Neural crest cell (in vitro differentiated cells): ENCODE data around the gene SLC35B2. TPM values are rescaled to one million over a fixed set of nuclear protein-coding genes. Genes with fewer than 3 reads are reported as not detected.

Experiments
- DNase-seq: peaks from one replicate; pipeline ENCODE4 v3.0.0; 2021; ENCODE audit warnings: low read depth, mixed read lengths, low spot score
- H3K27ac Mint-ChIP-seq: one replicate; pipeline ENCODE4 v1.8.0; 2021; ENCODE audit warnings: mild to moderate bottlenecking, mixed read lengths; ENCODE audit not compliant: unreplicated experiment
- H3K27me3 Mint-ChIP-seq: 2 replicates; pipeline ENCODE4 v1.8.0; 2021; ENCODE audit warnings: low read depth, mild to moderate bottlenecking, mixed read lengths
- H3K36me3 Mint-ChIP-seq: 2 replicates; pipeline ENCODE4 v1.8.0; 2021; ENCODE audit warnings: low read depth, mild to moderate bottlenecking, mixed read lengths
- H3K4me1 Mint-ChIP-seq: 2 replicates; pipeline ENCODE4 v1.8.0; 2021; ENCODE audit warnings: mixed read lengths
- H3K4me3 Mint-ChIP-seq: one replicate; pipeline ENCODE4 v1.8.0; 2021; ENCODE audit warnings: mild to moderate bottlenecking, mixed read lengths
- H3K9me3 Mint-ChIP-seq: 2 replicates; pipeline ENCODE4 v1.8.0; 2021; ENCODE audit warnings: mixed read lengths
- total RNA-seq: library from RNA; stranded (reverse); gene quantifications from 2 replicates; pipeline ENCODE4 v1.2.1, GENCODE V29; 2021
- TF ChIP-seq, protein P1 (sequence below): fragments of 200-600 bp; sonication (generic); conservative IDR thresholded peaks from 2 replicates; pipeline ENCODE4 v1.5.0; 2021; ENCODE audit warnings: antibody characterized with exemption, mild to moderate bottlenecking

The SLC35B2 gene
- total RNA-seq, 1 donor from 2014 or later: 77.7 TPM

- peaks cover 73% of the 10 kb centered on the region for H3K27me3 Mint-ChIP-seq
- TF ChIP-seq, protein P1, sequence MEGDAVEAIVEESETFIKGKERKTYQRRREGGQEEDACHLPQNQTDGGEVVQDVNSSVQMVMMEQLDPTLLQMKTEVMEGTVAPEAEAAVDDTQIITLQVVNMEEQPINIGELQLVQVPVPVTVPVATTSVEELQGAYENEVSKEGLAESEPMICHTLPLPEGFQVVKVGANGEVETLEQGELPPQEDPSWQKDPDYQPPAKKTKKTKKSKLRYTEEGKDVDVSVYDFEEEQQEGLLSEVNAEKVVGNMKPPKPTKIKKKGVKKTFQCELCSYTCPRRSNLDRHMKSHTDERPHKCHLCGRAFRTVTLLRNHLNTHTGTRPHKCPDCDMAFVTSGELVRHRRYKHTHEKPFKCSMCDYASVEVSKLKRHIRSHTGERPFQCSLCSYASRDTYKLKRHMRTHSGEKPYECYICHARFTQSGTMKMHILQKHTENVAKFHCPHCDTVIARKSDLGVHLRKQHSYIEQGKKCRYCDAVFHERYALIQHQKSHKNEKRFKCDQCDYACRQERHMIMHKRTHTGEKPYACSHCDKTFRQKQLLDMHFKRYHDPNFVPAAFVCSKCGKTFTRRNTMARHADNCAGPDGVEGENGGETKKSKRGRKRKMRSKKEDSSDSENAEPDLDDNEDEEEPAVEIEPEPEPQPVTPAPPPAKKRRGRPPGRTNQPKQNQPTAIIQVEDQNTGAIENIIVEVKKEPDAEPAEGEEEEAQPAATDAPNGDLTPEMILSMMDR: no peak
- DNase-seq: no peak
- no peaks in the 10 kb centered on the region for H3K4me1 Mint-ChIP-seq
- no peaks in the 10 kb centered on the region for H3K36me3 Mint-ChIP-seq
- H3K9me3 Mint-ChIP-seq: no peaks in the 10 kb centered on the region
- H3K27ac Mint-ChIP-seq: no peak overlapping the region
- no peak overlapping the region for H3K4me3 Mint-ChIP-seq
These were observed 27.5 kb upstream of the SLC35B2 start for GRCh38 chr6:44284867-44285266.

DNA sequence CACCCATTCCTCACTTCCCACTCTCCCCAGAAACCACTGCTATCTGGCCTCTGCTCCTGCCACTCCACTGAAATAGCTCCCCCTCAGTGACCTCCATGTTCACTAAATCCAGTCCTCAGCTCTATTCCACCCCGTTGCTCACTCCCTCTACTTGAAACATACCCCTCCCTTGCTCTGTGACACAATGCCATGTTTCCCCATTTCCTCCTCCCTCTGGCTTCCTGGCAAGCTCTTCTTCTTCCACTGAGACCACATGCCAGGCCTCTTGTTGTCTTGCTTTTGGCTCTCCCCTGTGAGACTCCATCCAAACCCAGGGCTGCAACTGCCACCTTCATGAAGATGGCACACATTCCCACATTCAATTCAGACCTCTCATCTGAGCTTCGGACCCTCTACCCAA lies 26.8 kb upstream of the SLC35B2 start:
- H3K27ac Mint-ChIP-seq: no peak overlapping the region
- H3K4me1 Mint-ChIP-seq: no peaks in the 10 kb centered on the region
- H3K27me3 Mint-ChIP-seq: peaks cover 71% of the 10 kb centered on the region
- no peak for DNase-seq
- TF ChIP-seq, protein P1: no peak
- no peak overlapping the region for H3K4me3 Mint-ChIP-seq
- H3K36me3 Mint-ChIP-seq: no peaks in the 10 kb centered on the region
- H3K9me3 Mint-ChIP-seq: no peaks in the 10 kb centered on the region

GRCh38 chr6:44278774-44279697 lies 21.7 kb upstream of the SLC35B2 start:
- DNase-seq: no peak
- H3K4me1 Mint-ChIP-seq: peaks cover 6% of the 10 kb centered on the region
- TF ChIP-seq, protein P1: no peak
- no peak overlapping the region for H3K4me3 Mint-ChIP-seq
- peak overlapping the region; percentile 62 for H3K27ac Mint-ChIP-seq
- H3K9me3 Mint-ChIP-seq: no peaks in the 10 kb centered on the region
- peaks cover 31% of the 10 kb centered on the region for H3K27me3 Mint-ChIP-seq
- peaks cover 4% of the 10 kb centered on the region for H3K36me3 Mint-ChIP-seq

GRCh38 chr6:44278315-44278714 lies 21.0 kb upstream of the SLC35B2 start:
- Mint-ChIP-seq H3K36me3 (peaks cover 4% of the 10 kb centered on the region), H3K4me3 (no peak overlapping the region), H3K4me1 (peaks cover 6% of the 10 kb centered on the region), H3K9me3 (no peaks in the 10 kb centered on the region), H3K27ac (no peak overlapping the region), H3K27me3 (peaks cover 23% of the 10 kb centered on the region)
- TF ChIP-seq, protein P1: no peak
- DNase-seq: no peak

DNA sequence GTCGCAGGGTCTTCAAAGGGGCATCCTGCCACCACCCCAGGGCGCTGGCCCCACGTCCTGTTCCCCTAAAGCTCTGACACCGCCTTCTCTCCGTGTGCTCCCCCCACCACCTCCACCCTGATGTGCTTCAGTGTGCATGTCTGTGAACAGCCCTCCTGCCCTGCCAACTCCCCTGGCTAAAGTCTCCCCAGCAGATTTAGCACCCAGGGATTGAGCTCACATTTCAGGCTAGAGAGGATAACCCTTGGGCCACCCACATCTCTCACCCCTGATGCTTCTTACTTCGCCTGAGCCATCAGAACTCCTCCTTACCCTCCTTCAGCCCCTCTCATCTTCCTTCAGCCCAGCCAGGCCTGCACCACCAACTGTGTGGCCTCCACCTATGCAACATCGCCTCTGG lies 20.4 kb upstream of the SLC35B2 start:
- Mint-ChIP-seq H3K27ac (no peak overlapping the region), H3K4me1 (peaks cover 7% of the 10 kb centered on the region), H3K4me3 (no peak overlapping the region), H3K9me3 (no peaks in the 10 kb centered on the region), H3K27me3 (peaks cover 23% of the 10 kb centered on the region), H3K36me3 (peaks cover 4% of the 10 kb centered on the region)
- TF ChIP-seq, protein P1: no peak
- DNase-seq: no peak
